Heart right ventricle (tissue), 16 donors: Measurements from ENCODE around the gene SMIM10L2A. TPM values are rescaled to one million over a fixed set of nuclear protein-coding genes. Genes with fewer than 3 reads are reported as not detected.

Experiments used
- ATAC-seq, 8 donors: fragments of 200-7000 bp; cut with Tn5 transposase; one replicate each; pipeline ENCODE4 v1.9.1; 2020; ENCODE audit warnings: mild to moderate bottlenecking in 8 of 8, moderate library complexity in 8 of 8, moderate number of reproducible peaks in 1 of 8
- DNase-seq, 2 donors: peaks; one replicate each; pipeline ENCODE4 v3.0.0-alpha.2; 2020
- H3K27ac ChIP-seq, 10 donors: fragments of 200-600 bp; sonication (generic) in 2 of 10; one replicate each; pipeline versions ENCODE4 v1.5.0 to v1.8.0; 2020 to 2022; ENCODE audit warnings: mild to moderate bottlenecking in 3 of 10
- H3K27me3 ChIP-seq, 7 donors: fragments of 200-600 bp; one replicate each; pipeline ENCODE4 v1.8.0; 2021 to 2022; ENCODE audit warnings: mild to moderate bottlenecking in 2 of 7
- H3K36me3 ChIP-seq, 9 donors: fragments of 200-600 bp; sonication (generic) in 1 of 9; one replicate each; pipeline versions ENCODE4 v1.5.0 to v1.8.0; 2020 to 2022; ENCODE audit warnings: mild to moderate bottlenecking in 2 of 9
- H3K4me1 ChIP-seq, 9 donors: fragments of 200-600 bp; sonication (generic) in 1 of 9; one replicate each; pipeline versions ENCODE4 v1.5.0 to v1.8.0; 2020 to 2022; ENCODE audit warnings: mild to moderate bottlenecking in 4 of 9
- H3K4me3 ChIP-seq, 10 donors: fragments of 200-600 bp; sonication (generic) in 2 of 10; one replicate each; pipeline versions ENCODE4 v1.5.0 to v1.8.0; 2020 to 2022; ENCODE audit warnings: mild to moderate bottlenecking in 7 of 10, moderate library complexity in 2 of 10
- H3K9me3 ChIP-seq, 11 donors: fragments of 200-600 bp in 10 of 11; sonication (generic) in 2 of 11; one replicate each; pipeline versions ENCODE4 v1.5.0 to v1.8.0; 2013 to 2022; ENCODE audit warnings: mild to moderate bottlenecking in 2 of 11, control low read depth in 1 of 11, moderate library complexity in 1 of 11
- WGBS, 2 donors: extraction: QIAGEN DNeasy Blood & Tissue Kit; methylation state at CpG; one replicate each; pipeline ENCODE4 v1.1.7; 2013; ENCODE audit warnings: inconsistent platforms in 1 of 2; 5-methylcytosine and 5-hydroxymethylcytosine counted together
- intact Hi-C, 10 donors: fragments of 100-400 bp; cut with DNase I; formaldehyde crosslinking; loops; one replicate each; pipeline versions ENCODE4 v1.11.1 to v1.14.2; 2022
- polyA plus RNA-seq, 2 donors: library from polyadenylated mRNA; stranded (reverse); fragments of 200-250 nt; gene quantifications; one replicate each; pipeline ENCODE4 v1.2.3, GENCODE V29; 2013
- total RNA-seq, 10 donors: library from RNA; stranded (reverse); fragmentation: NEBNext Ultra II Directional in 3 of 10; extraction: Animal tissue kit (Norgen Biotek cat#: 25700) in 3 of 10; gene quantifications; one replicate each; pipeline versions ENCODE4 v1.2.1 to v1.2.4, GENCODE V29; 2021 to 2023
- TF ChIP-seq, protein P1 (sequence below), 9 donors: fragments of 200-600 bp; sonication (generic) in 2 of 9; IDR thresholded peaks; one replicate each; pipeline versions ENCODE4 v1.5.0 to v1.8.0; 2021 to 2022; ENCODE audit warnings: antibody characterized with exemption in 9 of 9, mild to moderate bottlenecking in 5 of 9, moderate library complexity in 1 of 9
- donor health status: Arrhythmogenic right ventricular cardiomyopathy.
- donor health status: ischemic (EF 13 %, LVEDD 7.1; RV severe dilation, severe dysfunction).
- donor health status: healthy with polysubstance abuse.
- donor health status: DM: no; HTN: yes; CAD: no.
- donor health status: DM: no; HTN: no; CAD: no.
- donor health status: ischemic (EF 25% LVEDD 6.9; RV normal size, moderate dysfunction).
- donor health status: ischemic (EF 25% LVEDD 5.7; RV mildly dilated, moderate dysfunction).
- donor health status: healthy.
- donor health status: DM: yes; HTN: yes; CAD: no.
- donor health status: Ischemic cardiomyopathy.
- donor health status: ischemic (EF 35%, LVEDD 5.7; RV mildly dilated, moderate dysfunction).
- donor health status: nonischemic (EF 11% LVEDD 7.7; RV severe dilation, severe dysfunction).
- donor health status: DM: yes; HTN: yes; CAD: no.
- donor health status: PGD.
- donor health status: ischemic (EF 29% LVEDD 5.4; RV normal size, mild dysfunction).
- donor health status: nonischemic (EF 23%, LVEDD 6.1; RV moderate dilation, normal function).

The SMIM10L2A gene
- total and polyA plus RNA-seq, 12 donors, result 0.38 to 2.5 (median 1.4) TPM

GRCh38 chrX:135425026-135425965 lies 3.6 kb downstream of the SMIM10L2A start:
- Histone ChIP-seq H3K4me3 (no peak overlapping the region), H3K36me3 (no peaks in the 10 kb centered on the region), H3K27me3 (peaks cover 0 to 28% (median 0%) of the 10 kb centered on the region in 7 donors), H3K4me1 (peaks cover 0 to 5% (median 0%) of the 10 kb centered on the region in 9 donors), H3K9me3 (no peaks in the 10 kb centered on the region), H3K27ac (no peak overlapping the region)
- DNase-seq (no peak), ATAC-seq (no peak)
- TF ChIP-seq, protein P1, sequence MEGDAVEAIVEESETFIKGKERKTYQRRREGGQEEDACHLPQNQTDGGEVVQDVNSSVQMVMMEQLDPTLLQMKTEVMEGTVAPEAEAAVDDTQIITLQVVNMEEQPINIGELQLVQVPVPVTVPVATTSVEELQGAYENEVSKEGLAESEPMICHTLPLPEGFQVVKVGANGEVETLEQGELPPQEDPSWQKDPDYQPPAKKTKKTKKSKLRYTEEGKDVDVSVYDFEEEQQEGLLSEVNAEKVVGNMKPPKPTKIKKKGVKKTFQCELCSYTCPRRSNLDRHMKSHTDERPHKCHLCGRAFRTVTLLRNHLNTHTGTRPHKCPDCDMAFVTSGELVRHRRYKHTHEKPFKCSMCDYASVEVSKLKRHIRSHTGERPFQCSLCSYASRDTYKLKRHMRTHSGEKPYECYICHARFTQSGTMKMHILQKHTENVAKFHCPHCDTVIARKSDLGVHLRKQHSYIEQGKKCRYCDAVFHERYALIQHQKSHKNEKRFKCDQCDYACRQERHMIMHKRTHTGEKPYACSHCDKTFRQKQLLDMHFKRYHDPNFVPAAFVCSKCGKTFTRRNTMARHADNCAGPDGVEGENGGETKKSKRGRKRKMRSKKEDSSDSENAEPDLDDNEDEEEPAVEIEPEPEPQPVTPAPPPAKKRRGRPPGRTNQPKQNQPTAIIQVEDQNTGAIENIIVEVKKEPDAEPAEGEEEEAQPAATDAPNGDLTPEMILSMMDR (IDR thresholded peaks at IDR 0.05), result no peak
- 59 to 63% methylated on average over 15 to 16 of the region's 16 CpGs for WGBS, 2 donors
- intact Hi-C loops, result no loop called here

GRCh38 chrX:135429429-135429828 lies 7.7 kb downstream of the SMIM10L2A start:
- ATAC-seq, result no peak
- Histone ChIP-seq H3K27me3 (peaks cover 0 to 30% (median 0%) of the 10 kb centered on the region in 7 donors), H3K36me3 (no peaks in the 10 kb centered on the region), H3K9me3 (peaks cover 0 to 5% (median 0%) of the 10 kb centered on the region in 11 donors), H3K4me1 (no peaks in the 10 kb centered on the region), H3K4me3 (no peak overlapping the region), H3K27ac (no peak overlapping the region)
- DNase-seq, result no peak
- TF ChIP-seq, protein P1 (IDR thresholded peaks at IDR 0.05), result no peak
- intact Hi-C loops, result no loop called here
- WGBS, 2 donors, result 79 to 80% methylated on average over 1 of the region's 1 CpG

- Histone ChIP-seq H3K4me3 (no peak overlapping the region), H3K27ac (no peak overlapping the region), H3K4me1 (no peaks in the 10 kb centered on the region), H3K27me3 (peaks cover 0 to 30% (median 0%) of the 10 kb centered on the region in 7 donors), H3K9me3 (peaks cover 0 to 5% (median 0%) of the 10 kb centered on the region in 11 donors), H3K36me3 (no peaks in the 10 kb centered on the region)
- TF ChIP-seq, protein P1 (IDR thresholded peaks at IDR 0.05), result no peak
- intact Hi-C loops, result no loop called here
- DNase-seq, result no peak
- ATAC-seq, result no peak
Measured at GRCh38 chrX:135431886-135432285, 10.1 kb downstream of the SMIM10L2A start.

DNA sequence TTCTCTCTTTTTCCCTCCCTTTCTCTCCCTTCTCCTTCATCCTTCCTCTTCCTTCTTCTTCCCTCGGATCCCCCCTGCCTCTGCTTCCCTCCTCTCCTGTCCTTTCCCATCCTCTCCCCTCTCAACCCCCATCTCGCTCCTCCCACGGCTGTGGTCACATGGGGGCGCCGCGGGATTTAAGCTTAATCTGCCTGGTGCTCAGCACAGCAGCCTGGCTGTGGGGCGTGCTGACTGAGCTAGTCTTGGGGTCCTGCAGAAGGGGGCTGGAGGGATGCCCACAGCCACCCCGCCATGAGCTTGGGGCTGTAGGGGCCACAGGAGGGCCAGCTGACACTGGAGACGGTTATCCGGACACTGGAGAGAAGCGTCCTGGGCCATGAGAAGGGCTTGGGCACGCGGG lies 10.7 kb downstream of the SMIM10L2A start:
- Histone ChIP-seq H3K4me1 (no peaks in the 10 kb centered on the region), H3K27me3 (peaks cover 0 to 30% (median 0%) of the 10 kb centered on the region in 7 donors)

More for the DNA sequence above, 10.7 kb downstream of the SMIM10L2A start:
- Histone ChIP-seq H3K9me3 (peaks cover 0 to 5% (median 0%) of the 10 kb centered on the region in 11 donors), H3K4me3 (no peak overlapping the region), H3K36me3 (no peaks in the 10 kb centered on the region), H3K27ac (no peak overlapping the region)
- TF ChIP-seq, protein P1 (IDR thresholded peaks at IDR 0.05), result no peak
- intact Hi-C loops, result no loop called here
- DNase-seq (no peak), ATAC-seq (no peak)
- 75 to 77% methylated on average over 13 of the region's 13 CpGs for WGBS, 2 donors
